AG09309 (cell line): Measurements from ENCODE around the gene AQP12B.
"Not testable (repeated sequence)": the region's sequence is repeated elsewhere in the genome, so short reads cannot be mapped to it uniquely, and the experiment has no call there.

Experiments used
- DNase-seq: peaks from one replicate; pipeline ENCODE4 v3.0.0-alpha.2; 2010; ENCODE audit warnings: low read depth
- H3K4me3 ChIP-seq: 2 replicates; pipeline ENCODE4 v1.5.1; 2011; ENCODE audit warnings: mild to moderate bottlenecking, low read depth, low read length, moderate library complexity; ENCODE audit not compliant: control insufficient read depth
- TF ChIP-seq, protein P1 (sequence below): IDR thresholded peaks from 2 replicates; pipeline ENCODE4 v1.5.1; 2011; ENCODE audit warnings: mild to moderate bottlenecking, low read depth, low read length, inconsistent platforms; ENCODE audit not compliant: insufficient read depth, control insufficient read depth; ENCODE audit errors: missing control alignments

AQP12B gene

DNA sequence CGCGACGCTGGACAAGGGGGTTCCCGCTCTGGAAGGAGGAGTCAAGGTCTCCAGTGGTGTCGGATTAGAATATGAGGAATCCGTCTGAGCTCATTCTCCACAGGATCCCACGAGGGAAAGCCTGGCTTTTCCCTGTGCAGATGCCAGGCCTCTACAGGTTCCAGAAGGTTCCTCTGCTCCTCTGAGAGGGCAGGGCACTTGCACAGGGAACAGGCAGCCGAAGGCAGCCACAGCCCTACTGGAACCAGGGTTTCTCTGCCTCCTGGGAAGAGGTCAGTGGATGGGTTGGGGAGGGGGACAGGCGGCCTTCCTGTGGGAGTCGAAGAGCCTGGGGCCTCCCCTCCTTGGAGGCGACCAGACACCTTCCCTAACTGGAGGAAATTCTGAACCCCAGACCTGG lies 7.3 kb upstream of the AQP12B start:
- no peak for DNase-seq
- TF ChIP-seq, protein P1, sequence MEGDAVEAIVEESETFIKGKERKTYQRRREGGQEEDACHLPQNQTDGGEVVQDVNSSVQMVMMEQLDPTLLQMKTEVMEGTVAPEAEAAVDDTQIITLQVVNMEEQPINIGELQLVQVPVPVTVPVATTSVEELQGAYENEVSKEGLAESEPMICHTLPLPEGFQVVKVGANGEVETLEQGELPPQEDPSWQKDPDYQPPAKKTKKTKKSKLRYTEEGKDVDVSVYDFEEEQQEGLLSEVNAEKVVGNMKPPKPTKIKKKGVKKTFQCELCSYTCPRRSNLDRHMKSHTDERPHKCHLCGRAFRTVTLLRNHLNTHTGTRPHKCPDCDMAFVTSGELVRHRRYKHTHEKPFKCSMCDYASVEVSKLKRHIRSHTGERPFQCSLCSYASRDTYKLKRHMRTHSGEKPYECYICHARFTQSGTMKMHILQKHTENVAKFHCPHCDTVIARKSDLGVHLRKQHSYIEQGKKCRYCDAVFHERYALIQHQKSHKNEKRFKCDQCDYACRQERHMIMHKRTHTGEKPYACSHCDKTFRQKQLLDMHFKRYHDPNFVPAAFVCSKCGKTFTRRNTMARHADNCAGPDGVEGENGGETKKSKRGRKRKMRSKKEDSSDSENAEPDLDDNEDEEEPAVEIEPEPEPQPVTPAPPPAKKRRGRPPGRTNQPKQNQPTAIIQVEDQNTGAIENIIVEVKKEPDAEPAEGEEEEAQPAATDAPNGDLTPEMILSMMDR = no peak
- no peak overlapping the region for H3K4me3 ChIP-seq

DNA sequence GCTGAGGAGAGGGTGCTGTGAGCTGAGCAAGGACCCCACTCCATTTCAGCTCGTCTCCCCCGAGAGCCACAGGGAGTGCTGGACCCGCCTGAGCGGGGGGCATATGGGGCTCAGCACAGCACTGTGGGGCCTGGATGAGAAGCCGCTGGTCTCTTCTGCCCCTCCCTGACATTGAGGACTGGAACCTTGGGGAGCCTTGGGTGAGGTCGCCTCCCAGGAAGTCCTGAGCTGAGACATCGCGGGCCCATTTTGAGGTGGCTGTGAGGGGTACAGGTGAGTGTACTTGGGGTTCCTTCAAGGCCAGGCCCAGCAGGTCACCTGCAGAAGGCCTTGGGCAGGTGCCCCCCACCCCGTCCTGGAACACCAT lies 5.9 kb upstream of the AQP12B start:
- TF ChIP-seq, protein P1 = no peak
- DNase-seq = no peak
- no peak overlapping the region for H3K4me3 ChIP-seq

DNA sequence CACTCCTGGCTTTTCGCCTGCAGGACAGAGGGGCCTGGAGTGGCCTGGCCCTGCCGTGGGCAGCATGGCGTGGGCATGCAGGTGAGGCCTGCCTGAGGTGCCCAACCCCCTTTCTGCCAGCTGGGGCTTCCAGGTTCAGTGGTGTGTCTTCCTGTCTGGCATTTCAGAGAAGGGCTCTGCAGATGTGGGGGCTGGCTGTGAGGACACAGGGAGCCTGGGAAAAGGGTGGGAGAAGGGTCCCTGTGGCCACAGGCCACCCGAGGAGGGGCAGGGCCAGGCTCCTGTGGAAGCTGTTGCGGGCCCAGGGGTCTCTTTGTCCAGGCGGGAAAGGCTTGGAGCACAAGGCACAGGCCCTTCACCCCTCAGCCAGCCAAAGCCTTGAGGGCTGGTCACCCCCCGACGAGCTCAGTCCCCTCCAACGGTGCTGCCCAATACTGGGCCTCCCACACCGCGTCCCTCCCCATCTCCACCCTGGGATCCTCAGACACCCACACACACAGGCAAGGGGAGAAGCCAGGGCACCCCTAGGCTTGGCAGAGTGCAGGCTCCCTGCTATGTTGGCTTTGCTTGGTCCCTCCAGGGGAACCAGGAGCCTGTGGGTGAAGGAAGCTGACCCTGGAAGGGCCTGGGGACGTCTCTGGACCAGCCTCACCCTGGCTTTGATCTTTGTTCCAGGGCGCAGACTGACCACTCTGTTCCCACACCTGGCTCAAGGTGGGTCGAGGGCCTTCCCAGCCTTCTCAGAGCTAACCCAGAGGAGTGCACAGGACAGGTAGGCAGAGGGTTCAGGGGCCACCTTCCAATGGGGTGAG lies 5.3 kb upstream of the AQP12B start:
- no peak overlapping the region for H3K4me3 ChIP-seq
- TF ChIP-seq, protein P1 = no peak
- no peak for DNase-seq

DNA sequence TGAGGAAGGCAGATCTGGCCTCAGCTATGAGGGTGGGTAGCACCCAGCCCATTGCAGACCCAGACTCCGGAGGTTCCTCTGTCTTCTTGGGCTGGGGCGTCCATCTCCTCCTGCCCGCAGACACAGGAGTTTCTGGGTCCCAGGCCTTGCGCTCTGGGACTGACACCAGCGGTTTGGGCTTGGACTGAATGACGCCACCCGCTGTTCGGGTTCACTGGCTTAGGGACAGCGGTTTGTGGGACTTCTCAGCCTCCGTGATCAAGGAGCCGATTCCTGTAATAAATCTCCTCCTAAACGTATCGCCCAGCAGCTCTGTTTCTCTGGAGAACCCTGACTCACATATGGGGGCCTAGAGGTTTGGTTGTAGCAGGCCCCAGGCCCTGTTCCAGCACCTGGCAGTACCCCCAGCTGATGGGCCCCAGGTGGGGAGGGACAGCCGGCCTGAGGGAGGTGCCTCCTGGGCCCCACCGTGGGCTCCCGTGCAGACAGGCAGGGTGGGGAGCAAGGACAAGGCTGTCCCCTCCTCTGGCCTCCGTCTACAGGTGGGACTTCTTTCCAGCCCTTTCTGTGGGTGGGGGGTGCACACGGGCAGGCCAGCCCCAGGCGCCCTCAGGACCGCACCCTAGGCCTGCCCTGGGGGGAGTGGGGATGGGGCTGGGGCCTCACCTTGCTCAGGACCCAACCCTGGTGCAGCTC lies 4.5 kb upstream of the AQP12B start:
- DNase-seq = no peak
- TF ChIP-seq, protein P1 = no peak
- no peak overlapping the region for H3K4me3 ChIP-seq

- H3K4me3 ChIP-seq = no peak overlapping the region
- TF ChIP-seq, protein P1 = no peak
Measured at GRCh38 chr2:240686460-240686859, 3.8 kb upstream of the AQP12B start.

DNA sequence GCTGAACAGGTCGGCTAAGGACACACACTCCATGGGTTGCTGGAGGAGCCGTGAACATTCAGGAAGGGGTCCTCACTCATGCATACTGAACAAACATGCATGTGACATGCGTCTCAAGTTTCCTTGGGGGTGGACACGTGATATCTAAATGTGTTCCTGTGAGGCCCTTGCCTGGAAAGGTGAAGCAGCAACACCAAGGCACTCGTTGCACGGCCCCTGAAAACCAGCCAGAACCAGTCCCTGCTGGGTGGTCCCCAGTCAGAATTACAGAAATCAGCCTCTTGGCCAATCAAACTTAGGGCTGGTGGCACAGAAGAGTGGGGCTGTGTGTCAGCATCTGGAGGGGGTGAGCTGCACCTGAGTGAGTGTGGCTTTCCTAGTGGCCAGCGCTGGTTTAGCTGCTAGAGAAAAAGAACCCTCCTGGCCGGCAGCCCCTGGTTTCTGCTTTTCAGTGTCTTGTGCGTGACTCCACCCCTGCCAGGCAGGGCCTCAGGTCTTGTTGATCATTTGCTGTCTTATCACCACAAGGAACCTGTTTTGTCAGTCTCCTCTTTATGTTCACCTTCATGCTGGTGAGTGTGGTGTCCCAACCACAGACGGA lies 3.2 kb upstream of the AQP12B start:
- H3K4me3 ChIP-seq = no peak overlapping the region
- DNase-seq = no peak
- TF ChIP-seq, protein P1 = no peak

More at GRCh38 chr2:240686460-240686859, 3.8 kb upstream of the AQP12B start:
- no peak for DNase-seq

DNA sequence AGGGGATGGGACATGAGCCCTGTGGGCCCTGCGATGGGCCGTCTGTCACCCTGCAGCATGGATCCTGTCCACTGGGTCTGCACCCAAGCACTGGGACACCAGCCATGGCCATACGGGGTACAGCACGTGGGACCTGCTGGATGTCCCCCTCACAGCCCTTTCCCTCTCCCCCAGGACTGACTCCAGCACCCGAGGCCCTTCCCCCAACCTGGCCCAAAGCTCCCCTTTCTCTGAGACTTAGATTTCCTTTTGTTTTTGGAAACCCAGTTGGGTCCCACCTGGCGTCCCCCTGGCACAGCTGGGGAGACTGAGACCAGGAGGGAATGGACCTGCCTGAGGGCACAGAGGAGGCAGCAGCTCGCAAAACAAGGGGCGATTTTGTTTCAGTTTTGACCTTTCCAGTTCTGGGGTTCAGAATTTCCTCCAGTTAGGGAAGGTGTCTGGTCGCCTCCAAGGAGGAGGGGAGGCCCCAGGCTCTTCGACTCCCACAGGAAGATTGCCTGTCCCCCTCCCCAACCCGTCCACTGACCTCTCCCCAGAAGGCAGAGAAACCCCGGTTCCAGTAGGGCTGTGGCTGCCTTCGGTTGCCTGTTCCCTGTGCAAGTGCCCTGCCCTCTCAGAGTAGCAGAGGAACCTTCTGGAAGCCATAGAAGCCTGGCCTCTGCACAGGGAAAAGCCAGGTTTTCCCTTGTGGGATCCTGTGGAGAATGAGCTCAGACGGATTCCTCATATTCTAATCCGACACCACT lies 1.5 kb upstream of the AQP12B start:
- not testable (repeated sequence) for DNase-seq, H3K4me3 ChIP-seq

DNA sequence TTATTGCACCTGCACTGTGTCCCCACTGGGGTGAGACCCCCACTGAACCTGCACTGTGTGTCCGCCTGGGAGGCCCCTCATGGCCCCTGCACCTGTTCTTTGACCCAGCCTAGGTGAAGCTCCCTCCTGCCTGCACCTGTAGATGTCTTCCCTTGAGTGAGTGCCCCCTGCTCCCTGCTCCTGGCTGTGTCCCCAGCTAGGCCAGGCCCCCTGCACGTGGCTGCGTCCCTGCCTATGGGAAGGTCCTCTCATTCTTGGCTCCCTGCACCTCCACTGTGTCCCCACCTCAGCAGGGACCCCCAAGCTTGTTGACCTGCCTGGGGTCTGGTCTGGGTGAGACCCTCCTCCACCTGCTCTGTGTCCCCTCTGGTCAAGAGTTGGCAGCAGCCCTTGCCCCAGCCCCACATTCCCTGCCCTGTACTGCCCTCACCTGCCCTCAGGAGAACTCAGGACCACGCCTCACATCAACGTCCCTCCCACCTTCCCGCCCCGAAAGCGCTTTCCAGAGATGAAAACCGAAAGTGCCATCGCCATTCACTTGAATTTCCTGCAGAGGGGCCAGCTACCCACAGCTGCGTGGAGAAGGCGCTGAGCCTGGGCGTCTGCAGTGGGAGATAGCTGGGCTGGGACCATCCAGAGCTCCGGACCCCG lies 769 bp upstream of the AQP12B start:
- H3K4me3 ChIP-seq, DNase-seq: not testable (repeated sequence)

DNA sequence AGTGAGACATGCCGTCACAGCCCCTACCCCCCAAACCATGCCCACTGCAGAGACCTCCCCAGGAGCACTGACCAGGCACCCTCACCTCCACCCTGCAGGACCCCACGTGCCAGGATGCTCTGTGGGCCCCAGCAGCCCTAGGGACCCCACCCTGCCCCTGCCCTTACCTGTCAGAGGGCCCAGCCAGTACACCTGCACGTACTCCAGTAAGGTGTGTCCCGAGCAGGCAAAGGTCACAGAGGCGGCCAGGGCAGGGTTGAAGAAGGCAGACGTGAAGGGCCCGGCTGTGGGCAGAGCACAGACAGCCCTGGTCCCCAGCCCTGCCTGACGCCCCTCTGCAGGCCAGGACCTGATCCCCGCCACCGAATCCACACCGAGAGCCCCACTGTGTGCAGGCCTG lies 2.5 kb downstream of the AQP12B start:
- not testable (repeated sequence) for H3K4me3 ChIP-seq, DNase-seq
